Astrocyte (in vitro differentiated cells and primary cell): ENCODE data around the gene DCAF7. TPM values are rescaled to one million over a fixed set of nuclear protein-coding genes. Genes with fewer than 3 reads are reported as not detected.

Experiments used
- DNase-seq: peaks from one replicate; pipeline ENCODE4 v3.0.0-alpha.2; 2010; ENCODE audit warnings: low read depth
- FAIRE-seq: peaks from 2 replicates; lab custom pipeline; 2011; peaks lifted over from hg19 to GRCh38; lab: Jason Lieb, UNC
- H2AFZ ChIP-seq: 2 replicates; pipeline ENCODE4 v1.6.0; 2012; ENCODE audit warnings: low read depth, low read length, inconsistent platforms
- H3K27ac ChIP-seq: 2 replicates; pipeline ENCODE4 v1.5.1; 2011; ENCODE audit warnings: low read depth, low read length, inconsistent platforms
- H3K27me3 ChIP-seq: 2 replicates; pipeline ENCODE4 v1.6.0; 2011; ENCODE audit warnings: low read length, inconsistent platforms; ENCODE audit not compliant: insufficient read depth
- H3K36me3 ChIP-seq: 2 replicates; pipeline ENCODE4 v1.5.1; 2011; ENCODE audit warnings: low read length, inconsistent platforms; ENCODE audit not compliant: insufficient read depth
- H3K4me1 ChIP-seq: 2 replicates; pipeline ENCODE4 v1.5.1; 2011; ENCODE audit warnings: low read length, inconsistent platforms; ENCODE audit not compliant: insufficient read depth
- H3K4me2 ChIP-seq: 2 replicates; pipeline ENCODE4 v1.6.0; 2012; ENCODE audit warnings: low read length, inconsistent platforms
- H3K4me3 ChIP-seq: 2 replicates; pipeline ENCODE4 v1.5.1; 2011; ENCODE audit warnings: low read depth, mild to moderate bottlenecking, low read length, inconsistent platforms; ENCODE audit not compliant: insufficient read depth
- H3K79me2 ChIP-seq: 2 replicates; pipeline ENCODE4 v1.6.0; 2012; ENCODE audit warnings: mild to moderate bottlenecking, low read length, inconsistent platforms; ENCODE audit not compliant: insufficient read depth
- H3K9ac ChIP-seq: 2 replicates; pipeline ENCODE4 v1.6.0; 2012; ENCODE audit warnings: mild to moderate bottlenecking, low read length, inconsistent platforms
- H3K9me3 ChIP-seq: 2 replicates; pipeline ENCODE4 v1.5.1; 2012; ENCODE audit warnings: low read depth, mild to moderate bottlenecking, low read length, inconsistent platforms; ENCODE audit not compliant: insufficient read depth
- H4K20me1 ChIP-seq: 2 replicates; pipeline ENCODE4 v1.6.0; 2012; ENCODE audit warnings: low read length, inconsistent platforms; ENCODE audit not compliant: insufficient read depth
- H3K27ac Mint-ChIP-seq: one replicate; pipeline ENCODE4 v1.8.0; 2021; ENCODE audit warnings: mild to moderate bottlenecking, mixed read lengths; ENCODE audit not compliant: unreplicated experiment
- H3K27me3 Mint-ChIP-seq: one replicate; pipeline ENCODE4 v1.8.0; 2021; ENCODE audit warnings: low read depth, mixed read lengths; ENCODE audit not compliant: unreplicated experiment
- H3K36me3 Mint-ChIP-seq: one replicate; pipeline ENCODE4 v1.8.0; 2021; ENCODE audit warnings: low read depth, mixed read lengths; ENCODE audit not compliant: unreplicated experiment
- H3K4me1 Mint-ChIP-seq: one replicate; pipeline ENCODE4 v1.8.0; 2021; ENCODE audit warnings: low read depth, mixed read lengths; ENCODE audit not compliant: unreplicated experiment
- H3K4me3 Mint-ChIP-seq: one replicate; pipeline ENCODE4 v1.8.0; 2021; ENCODE audit warnings: mild to moderate bottlenecking, moderate library complexity, mixed read lengths; ENCODE audit not compliant: unreplicated experiment
- H3K9me3 Mint-ChIP-seq: one replicate; pipeline ENCODE4 v1.8.0; 2021; ENCODE audit warnings: mild to moderate bottlenecking, mixed read lengths; ENCODE audit not compliant: unreplicated experiment
- EZH2 ChIP-seq: IDR thresholded peaks from 2 replicates; pipeline ENCODE4 v1.6.1; 2012; ENCODE audit warnings: mild to moderate bottlenecking, low read length, inconsistent platforms; ENCODE audit not compliant: insufficient read depth
- total RNA-seq: library from RNA; stranded (reverse); gene quantifications from 2 replicates; pipeline ENCODE4 v1.2.1, GENCODE V29; 2021
- TF ChIP-seq, protein P1 (sequence below): IDR thresholded peaks from 2 replicates; pipeline ENCODE4 v1.5.1; 2011; ENCODE audit warnings: low read depth, mild to moderate bottlenecking, inconsistent platforms, low read length, moderate library complexity; ENCODE audit not compliant: insufficient read depth

Gene DCAF7
- total RNA-seq, 1 donor from 2014 or later = 84.2 TPM

DNA sequence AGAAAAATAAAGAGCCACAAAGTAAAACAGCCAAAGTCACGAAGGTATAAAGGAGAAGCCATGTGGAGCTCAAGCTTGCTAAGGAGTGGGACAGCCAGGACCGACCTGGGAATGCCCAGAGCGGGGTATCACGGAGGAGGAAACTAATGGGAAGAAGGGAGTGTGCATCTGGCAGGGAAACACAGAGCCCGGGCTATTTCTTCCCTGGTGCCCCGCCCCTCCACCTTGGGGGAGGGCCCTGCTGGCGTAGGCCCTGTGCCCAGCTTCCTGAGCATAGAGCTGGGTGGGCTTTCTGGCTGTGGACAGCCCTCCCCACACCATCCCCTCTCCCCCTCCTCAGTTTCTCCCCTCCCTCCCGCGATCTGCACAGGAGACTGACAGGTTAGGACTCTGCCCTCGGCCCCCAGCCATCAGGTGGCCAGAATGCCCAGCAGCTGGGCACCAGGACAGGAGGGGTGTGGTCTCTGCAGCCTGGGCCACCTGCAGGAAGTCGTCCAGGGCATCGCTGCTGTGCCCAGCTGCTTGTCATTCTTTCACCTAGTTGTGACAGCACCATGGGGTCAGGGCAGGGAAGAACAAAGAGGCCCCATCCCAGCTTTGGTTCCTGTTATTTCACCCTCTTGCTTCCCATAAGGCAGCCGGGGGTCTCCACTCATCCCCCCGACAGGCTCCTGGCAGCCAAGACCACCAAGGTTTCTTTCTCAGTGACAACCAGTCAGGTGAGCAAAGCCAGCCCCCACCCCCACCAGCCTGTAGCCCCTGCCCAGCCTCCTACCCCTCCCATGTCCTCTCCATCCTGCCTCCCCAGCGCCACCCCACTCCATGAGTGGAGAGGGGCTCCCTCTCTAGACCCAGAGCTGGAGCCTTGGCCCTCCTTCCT lies 7.1 kb upstream of the DCAF7 start:
- Mint-ChIP-seq H3K4me3 (no peak overlapping the region), H3K27me3 (peaks cover 31% of the 10 kb centered on the region), H3K36me3 (no peaks in the 10 kb centered on the region), H3K9me3 (peaks cover 5% of the 10 kb centered on the region), H3K4me1 (no peaks in the 10 kb centered on the region), H3K27ac (no peak overlapping the region)
- peaks cover 16% of the 10 kb centered on the region for H3K27me3 ChIP-seq
- DNase-seq (no peak), FAIRE-seq (no peak)
- TF ChIP-seq, protein P1, sequence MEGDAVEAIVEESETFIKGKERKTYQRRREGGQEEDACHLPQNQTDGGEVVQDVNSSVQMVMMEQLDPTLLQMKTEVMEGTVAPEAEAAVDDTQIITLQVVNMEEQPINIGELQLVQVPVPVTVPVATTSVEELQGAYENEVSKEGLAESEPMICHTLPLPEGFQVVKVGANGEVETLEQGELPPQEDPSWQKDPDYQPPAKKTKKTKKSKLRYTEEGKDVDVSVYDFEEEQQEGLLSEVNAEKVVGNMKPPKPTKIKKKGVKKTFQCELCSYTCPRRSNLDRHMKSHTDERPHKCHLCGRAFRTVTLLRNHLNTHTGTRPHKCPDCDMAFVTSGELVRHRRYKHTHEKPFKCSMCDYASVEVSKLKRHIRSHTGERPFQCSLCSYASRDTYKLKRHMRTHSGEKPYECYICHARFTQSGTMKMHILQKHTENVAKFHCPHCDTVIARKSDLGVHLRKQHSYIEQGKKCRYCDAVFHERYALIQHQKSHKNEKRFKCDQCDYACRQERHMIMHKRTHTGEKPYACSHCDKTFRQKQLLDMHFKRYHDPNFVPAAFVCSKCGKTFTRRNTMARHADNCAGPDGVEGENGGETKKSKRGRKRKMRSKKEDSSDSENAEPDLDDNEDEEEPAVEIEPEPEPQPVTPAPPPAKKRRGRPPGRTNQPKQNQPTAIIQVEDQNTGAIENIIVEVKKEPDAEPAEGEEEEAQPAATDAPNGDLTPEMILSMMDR = no peak
- no peak for TF ChIP-seq EZH2
- no peaks in the 10 kb centered on the region for H3K79me2 ChIP-seq
- H3K9me3 ChIP-seq = no peaks in the 10 kb centered on the region
- peaks cover 3% of the 10 kb centered on the region for H3K4me1 ChIP-seq
- no peaks in the 10 kb centered on the region for H4K20me1 ChIP-seq
- no peak overlapping the region for H3K4me3 ChIP-seq
- no peak overlapping the region for H2AFZ ChIP-seq
- no peak overlapping the region for H3K4me2 ChIP-seq
- H3K36me3 ChIP-seq = no peaks in the 10 kb centered on the region
- H3K27ac ChIP-seq = no peak overlapping the region
- H3K9ac ChIP-seq = no peak overlapping the region

DNA sequence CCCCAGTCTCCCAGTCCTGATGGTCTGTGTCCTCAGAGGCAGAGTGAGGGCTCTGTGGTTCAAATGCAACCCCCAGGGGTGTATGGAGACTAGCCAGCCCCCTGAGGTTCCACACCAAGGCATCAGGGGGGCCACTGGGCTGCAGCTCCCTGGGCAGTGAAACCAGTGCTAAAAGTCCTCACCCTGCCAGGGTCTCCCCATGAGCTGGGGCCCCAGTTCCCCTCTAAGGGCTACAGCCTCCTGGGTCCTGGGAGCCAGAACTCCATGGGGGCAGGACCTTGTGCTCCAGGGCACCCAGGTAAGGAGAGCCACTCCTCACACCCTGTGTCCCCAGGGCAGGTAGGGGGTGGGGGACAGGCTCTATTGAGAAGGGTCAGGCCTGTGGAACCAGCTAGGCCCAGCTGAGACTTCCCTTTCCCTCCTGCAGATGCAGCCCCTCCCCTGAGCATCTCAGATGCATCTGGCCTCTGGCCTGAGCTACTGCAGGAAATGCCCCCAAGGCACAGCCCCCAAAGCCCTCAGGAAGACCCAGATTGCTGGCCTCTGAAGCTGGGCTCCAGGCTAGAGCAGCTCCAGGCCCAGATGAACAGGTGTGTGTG lies 6.4 kb upstream of the DCAF7 start:
- Histone ChIP-seq H3K79me2 (no peaks in the 10 kb centered on the region), H3K9me3 (no peaks in the 10 kb centered on the region), H3K9ac (no peak overlapping the region), H4K20me1 (no peaks in the 10 kb centered on the region), H2AFZ (no peak overlapping the region), H3K36me3 (no peaks in the 10 kb centered on the region), H3K4me3 (no peak overlapping the region), H3K27ac (no peak overlapping the region), H3K4me2 (no peak overlapping the region), H3K27me3 (peaks cover 10% of the 10 kb centered on the region), H3K4me1 (no peaks in the 10 kb centered on the region)
- Mint-ChIP-seq H3K27me3 (peaks cover 24% of the 10 kb centered on the region), H3K4me3 (no peak overlapping the region), H3K4me1 (no peaks in the 10 kb centered on the region), H3K9me3 (peaks cover 5% of the 10 kb centered on the region), H3K27ac (no peak overlapping the region), H3K36me3 (no peaks in the 10 kb centered on the region)
- DNase-seq (no peak), FAIRE-seq (no peak)
- TF ChIP-seq EZH2 = no peak
- TF ChIP-seq, protein P1 = no peak
